ENCODE data around the gene PRKCD. TPM values are rescaled to one million over a fixed set of nuclear protein-coding genes. Genes with fewer than 3 reads are reported as not detected.

PRKCD gene
- total and polyA plus RNA-seq, 7 donors: 3.5 to 169 (median 12.1) TPM

DNA sequence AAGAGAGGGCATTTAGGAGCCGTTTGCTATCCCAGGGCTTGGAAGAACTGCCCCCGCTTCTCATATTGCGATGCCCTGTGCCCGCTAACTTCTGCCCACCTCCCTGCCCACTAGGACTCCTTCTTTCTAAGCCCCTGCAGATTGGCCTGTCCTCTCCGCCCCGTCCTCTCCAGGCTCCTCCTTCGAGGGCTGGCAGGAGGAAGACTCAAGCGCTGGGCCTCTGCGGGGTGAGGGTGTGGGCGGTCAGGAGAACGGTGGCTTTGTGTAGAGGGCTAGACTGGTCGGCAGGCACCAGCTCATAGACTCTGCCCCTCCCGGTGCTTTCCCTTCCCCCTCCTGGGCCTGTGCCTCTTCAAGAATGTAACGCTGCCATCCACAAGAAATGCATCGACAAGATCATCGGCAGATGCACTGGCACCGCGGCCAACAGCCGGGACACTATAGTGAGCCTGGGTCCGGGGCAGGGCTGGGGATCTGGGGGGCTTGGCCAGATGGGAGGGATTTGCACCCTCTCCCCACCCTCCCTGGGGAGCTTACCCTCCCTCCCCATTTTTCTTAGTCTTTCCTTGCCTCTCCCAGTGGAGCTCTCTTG is 21.9 kb downstream of the PRKCD start:
- Histone ChIP-seq H3K36me3 (peaks cover 0 to 72% (median 12%) of the 10 kb centered on the region in 4 donors), H3K4me3 (no peak overlapping the region), H3K27ac (no peak overlapping the region), H3K27me3 (no peaks in the 10 kb centered on the region), H3K4me1 (no peaks in the 10 kb centered on the region), H3K9me3 (no peaks in the 10 kb centered on the region)
- intact Hi-C loops (cut with DNase I): no loop called here
- no peak for TF ChIP-seq EP300 (IDR thresholded peaks at IDR 0.05)
- no peak for TF ChIP-seq POLR2A (IDR thresholded peaks at IDR 0.05)
- no peak for TF ChIP-seq POLR2AphosphoS5 (IDR thresholded peaks at IDR 0.05)
- TF ChIP-seq, protein P1, sequence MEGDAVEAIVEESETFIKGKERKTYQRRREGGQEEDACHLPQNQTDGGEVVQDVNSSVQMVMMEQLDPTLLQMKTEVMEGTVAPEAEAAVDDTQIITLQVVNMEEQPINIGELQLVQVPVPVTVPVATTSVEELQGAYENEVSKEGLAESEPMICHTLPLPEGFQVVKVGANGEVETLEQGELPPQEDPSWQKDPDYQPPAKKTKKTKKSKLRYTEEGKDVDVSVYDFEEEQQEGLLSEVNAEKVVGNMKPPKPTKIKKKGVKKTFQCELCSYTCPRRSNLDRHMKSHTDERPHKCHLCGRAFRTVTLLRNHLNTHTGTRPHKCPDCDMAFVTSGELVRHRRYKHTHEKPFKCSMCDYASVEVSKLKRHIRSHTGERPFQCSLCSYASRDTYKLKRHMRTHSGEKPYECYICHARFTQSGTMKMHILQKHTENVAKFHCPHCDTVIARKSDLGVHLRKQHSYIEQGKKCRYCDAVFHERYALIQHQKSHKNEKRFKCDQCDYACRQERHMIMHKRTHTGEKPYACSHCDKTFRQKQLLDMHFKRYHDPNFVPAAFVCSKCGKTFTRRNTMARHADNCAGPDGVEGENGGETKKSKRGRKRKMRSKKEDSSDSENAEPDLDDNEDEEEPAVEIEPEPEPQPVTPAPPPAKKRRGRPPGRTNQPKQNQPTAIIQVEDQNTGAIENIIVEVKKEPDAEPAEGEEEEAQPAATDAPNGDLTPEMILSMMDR (IDR thresholded peaks at IDR 0.05): no peak
- no peak for DNase-seq
- WGBS, 2 donors: 89 to 92% methylated on average over 20 of the region's 20 CpGs

DNA sequence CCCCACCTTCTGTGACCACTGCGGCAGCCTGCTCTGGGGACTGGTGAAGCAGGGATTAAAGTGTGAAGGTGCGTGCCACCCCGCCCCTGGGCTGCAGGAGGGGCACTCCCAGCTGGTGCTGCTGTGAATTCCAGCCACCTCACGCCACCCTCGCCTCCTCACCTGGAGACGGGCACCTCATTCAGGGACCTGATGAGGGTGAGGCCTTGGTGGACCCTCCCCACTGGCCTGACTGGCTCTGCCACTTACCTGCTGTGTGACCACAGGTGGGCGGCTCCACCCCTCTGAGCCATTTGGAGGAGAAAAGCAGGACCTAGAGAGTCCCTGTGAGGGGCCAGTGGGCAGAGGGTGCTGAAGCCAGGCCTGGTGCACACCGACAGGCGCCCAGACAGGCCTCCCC is 22.5 kb downstream of the PRKCD start:
- no peaks in the 10 kb centered on the region for H3K9me3 ChIP-seq
- H3K27me3 ChIP-seq: no peaks in the 10 kb centered on the region
- TF ChIP-seq EP300 (IDR thresholded peaks at IDR 0.05) (no peak), POLR2A (IDR thresholded peaks at IDR 0.05) (no peak), POLR2AphosphoS5 (IDR thresholded peaks at IDR 0.05) (no peak)
- TF ChIP-seq, protein P1 (IDR thresholded peaks at IDR 0.05): no peak
- H3K4me3 ChIP-seq: no peak overlapping the region
- H3K36me3 ChIP-seq: peaks cover 0 to 70% (median 11%) of the 10 kb centered on the region in 4 donors
- no peak for DNase-seq
- no peak overlapping the region for H3K27ac ChIP-seq
- intact Hi-C loops (cut with DNase I): no loop called here
- H3K4me1 ChIP-seq: no peaks in the 10 kb centered on the region
- WGBS, 2 donors: 95 to 97% methylated on average over 9 of the region's 9 CpGs

DNA sequence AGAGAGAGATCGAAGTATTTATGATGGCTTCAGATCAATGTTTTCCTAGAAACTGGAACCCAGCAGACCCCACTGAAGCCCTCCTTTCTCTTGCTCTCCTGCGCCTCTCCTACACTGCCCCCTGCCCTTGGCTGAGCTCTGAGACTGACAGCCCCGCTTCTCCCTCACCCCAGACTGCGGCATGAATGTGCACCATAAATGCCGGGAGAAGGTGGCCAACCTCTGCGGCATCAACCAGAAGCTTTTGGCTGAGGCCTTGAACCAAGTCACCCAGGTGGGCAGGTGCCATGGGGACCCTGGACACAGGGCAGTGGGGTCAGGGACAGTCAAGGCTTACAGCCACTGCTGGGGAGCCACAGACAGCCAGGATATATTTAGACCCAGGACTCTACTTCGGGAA is 23.7 kb downstream of the PRKCD start:
- Histone ChIP-seq H3K4me3 (no peak overlapping the region), H3K4me1 (no peaks in the 10 kb centered on the region), H3K36me3 (peaks cover under 1 to 71% (median 11%) of the 10 kb centered on the region in 4 donors), H3K27ac (no peak overlapping the region), H3K27me3 (no peaks in the 10 kb centered on the region), H3K9me3 (no peaks in the 10 kb centered on the region)
- intact Hi-C loops (cut with DNase I): no loop called here
- no peak for DNase-seq
- 95 to 97% methylated on average over 7 of the region's 7 CpGs for WGBS, 2 donors
- TF ChIP-seq, protein P1 (IDR thresholded peaks at IDR 0.05): no peak
- TF ChIP-seq POLR2A (IDR thresholded peaks at IDR 0.05): no peak
- TF ChIP-seq POLR2AphosphoS5 (IDR thresholded peaks at IDR 0.05): no peak
- no peak for TF ChIP-seq EP300 (IDR thresholded peaks at IDR 0.05)

DNA sequence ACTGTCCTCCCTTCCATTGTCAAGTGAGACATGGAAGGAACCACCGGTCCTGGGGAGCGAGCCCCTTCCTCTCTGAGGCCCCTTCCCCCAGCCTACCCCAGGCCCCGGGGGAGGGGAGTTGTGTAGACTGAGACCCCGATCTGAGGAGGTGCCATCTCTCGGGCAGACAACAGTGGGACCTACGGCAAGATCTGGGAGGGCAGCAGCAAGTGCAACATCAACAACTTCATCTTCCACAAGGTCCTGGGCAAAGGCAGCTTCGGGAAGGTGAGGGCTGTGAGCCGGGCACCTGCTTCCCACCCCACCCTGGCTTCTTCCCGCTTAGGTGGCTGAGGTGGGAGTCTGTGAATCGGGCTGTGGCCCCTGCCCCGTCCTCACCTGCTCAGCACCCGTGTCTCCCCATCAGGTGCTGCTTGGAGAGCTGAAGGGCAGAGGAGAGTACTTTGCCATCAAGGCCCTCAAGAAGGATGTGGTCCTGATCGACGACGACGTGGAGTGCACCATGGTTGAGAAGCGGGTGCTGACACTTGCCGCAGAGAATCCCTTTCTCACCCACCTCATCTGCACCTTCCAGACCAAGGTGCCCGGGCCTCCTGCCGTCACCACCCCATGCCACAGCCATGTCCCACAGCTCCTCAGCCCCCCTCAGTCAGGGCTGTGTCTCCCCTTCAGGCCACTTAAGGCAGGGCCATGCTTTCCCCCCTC is 24.9 kb downstream of the PRKCD start:
- H3K27ac ChIP-seq: no peak overlapping the region
- no peaks in the 10 kb centered on the region for H3K27me3 ChIP-seq
- no peak for DNase-seq
- intact Hi-C loops (cut with DNase I): no loop called here
- no peaks in the 10 kb centered on the region for H3K9me3 ChIP-seq
- WGBS, 2 donors: 95 to 97% methylated on average over 20 of the region's 20 CpGs
- no peaks in the 10 kb centered on the region for H3K4me1 ChIP-seq
- TF ChIP-seq, protein P1 (IDR thresholded peaks at IDR 0.05): no peak
- TF ChIP-seq EP300 (IDR thresholded peaks at IDR 0.05) (no peak), POLR2A (IDR thresholded peaks at IDR 0.05) (no peak), POLR2AphosphoS5 (IDR thresholded peaks at IDR 0.05) (no peak)
- peaks cover 5 to 66% (median 11%) of the 10 kb centered on the region in 4 donors for H3K36me3 ChIP-seq
- H3K4me3 ChIP-seq: no peak overlapping the region

Data from sigmoid colon (tissue), 7 donors.